HUES6 (cell line): ENCODE measurements around the gene DIP2C.

Experiments
- H3K27ac ChIP-seq: 2 replicates; pipeline ENCODE4 v1.7.0; 2013; ENCODE audit warnings: low read depth, mild to moderate bottlenecking, low read length, inconsistent platforms
- H3K27me3 ChIP-seq: 2 replicates; pipeline ENCODE4 v1.6.1; 2013; ENCODE audit warnings: low read length; ENCODE audit not compliant: control insufficient read depth, insufficient read depth
- H3K36me3 ChIP-seq: 2 replicates; pipeline ENCODE4 v1.6.1; 2013; ENCODE audit warnings: low read length; ENCODE audit not compliant: control insufficient read depth, insufficient read depth
- H3K4me1 ChIP-seq: 2 replicates; pipeline ENCODE4 v1.6.1; 2013; ENCODE audit warnings: low read length; ENCODE audit not compliant: control insufficient read depth, insufficient read depth
- H3K4me3 ChIP-seq: 2 replicates; pipeline ENCODE4 v1.5.1; 2013; ENCODE audit warnings: low read depth, low read length
- H3K9ac ChIP-seq: one replicate; pipeline ENCODE4 v1.6.1; 2013; ENCODE audit warnings: mild to moderate bottlenecking, low read length
- H3K9me3 ChIP-seq: 2 replicates; pipeline ENCODE4 v1.6.1; 2013; ENCODE audit warnings: low read depth, low read length; ENCODE audit not compliant: control insufficient read depth, insufficient read depth

Gene DIP2C

GRCh38 chr10:607545-608185 is 81.8 kb downstream of the DIP2C start:
- peaks cover 16% of the 10 kb centered on the region for H3K4me1 ChIP-seq
- H3K27me3 ChIP-seq, result no peaks in the 10 kb centered on the region
- no peak overlapping the region for H3K4me3 ChIP-seq
- H3K9ac ChIP-seq, result no peak overlapping the region
- H3K36me3 ChIP-seq, result no peaks in the 10 kb centered on the region
- no peaks in the 10 kb centered on the region for H3K9me3 ChIP-seq
- no peak overlapping the region for H3K27ac ChIP-seq

- H3K9ac ChIP-seq, result no peak overlapping the region
Observed at GRCh38 chr10:606762-607544, 82.5 kb downstream of the DIP2C start.

GRCh38 chr10:605632-606325 is 83.7 kb downstream of the DIP2C start:
- Histone ChIP-seq H3K9me3 (no peaks in the 10 kb centered on the region), H3K36me3 (no peaks in the 10 kb centered on the region), H3K27me3 (no peaks in the 10 kb centered on the region), H3K27ac (no peak overlapping the region), H3K4me3 (no peak overlapping the region), H3K9ac (no peak overlapping the region), H3K4me1 (peaks cover 7% of the 10 kb centered on the region; the same call in 1 of the 2 replicates)

More at GRCh38 chr10:606762-607544, 82.5 kb downstream of the DIP2C start:
- Histone ChIP-seq H3K27me3 (no peaks in the 10 kb centered on the region), H3K9me3 (no peaks in the 10 kb centered on the region), H3K27ac (no peak overlapping the region), H3K36me3 (no peaks in the 10 kb centered on the region), H3K4me1 (peaks cover 16% of the 10 kb centered on the region), H3K4me3 (no peak overlapping the region)

GRCh38 chr10:604716-605631 is 84.5 kb downstream of the DIP2C start:
- Histone ChIP-seq H3K36me3 (no peaks in the 10 kb centered on the region), H3K4me3 (no peak overlapping the region), H3K9me3 (no peaks in the 10 kb centered on the region), H3K27me3 (no peaks in the 10 kb centered on the region), H3K4me1 (peaks cover 6% of the 10 kb centered on the region; the same call in 1 of the 2 replicates), H3K27ac (no peak overlapping the region), H3K9ac (no peak overlapping the region)

- H3K27me3 ChIP-seq, result no peaks in the 10 kb centered on the region
- peaks cover 6% of the 10 kb centered on the region; the same call in 1 of the 2 replicates for H3K4me1 ChIP-seq
Observed at GRCh38 chr10:603745-604144, 85.7 kb downstream of the DIP2C start.

GRCh38 chr10:602391-603005 is 87.0 kb downstream of the DIP2C start:
- no peaks in the 10 kb centered on the region for H3K9me3 ChIP-seq
- no peak overlapping the region for H3K27ac ChIP-seq
- no peaks in the 10 kb centered on the region for H3K36me3 ChIP-seq
- H3K27me3 ChIP-seq, result no peaks in the 10 kb centered on the region
- peaks cover 15% of the 10 kb centered on the region; the same call in 1 of the 2 replicates for H3K4me1 ChIP-seq
- H3K4me3 ChIP-seq, result no peak overlapping the region
- no peak overlapping the region for H3K9ac ChIP-seq

More at GRCh38 chr10:603745-604144, 85.7 kb downstream of the DIP2C start:
- Histone ChIP-seq H3K4me3 (no peak overlapping the region), H3K36me3 (no peaks in the 10 kb centered on the region), H3K9ac (no peak overlapping the region), H3K27ac (no peak overlapping the region), H3K9me3 (no peaks in the 10 kb centered on the region)

- H3K9ac ChIP-seq, result no peak overlapping the region
- H3K4me3 ChIP-seq, result no peak overlapping the region
- H3K36me3 ChIP-seq, result no peaks in the 10 kb centered on the region
- H3K27me3 ChIP-seq, result no peaks in the 10 kb centered on the region
- H3K27ac ChIP-seq, result no peak overlapping the region
- no peaks in the 10 kb centered on the region for H3K9me3 ChIP-seq
- H3K4me1 ChIP-seq, result peaks cover 15% of the 10 kb centered on the region; the same call in 1 of the 2 replicates
Observed at GRCh38 chr10:601660-601963, 87.9 kb downstream of the DIP2C start.

- H3K27me3 ChIP-seq, result no peaks in the 10 kb centered on the region
- no peak overlapping the region for H3K9ac ChIP-seq
Observed at GRCh38 chr10:600876-601659, 88.4 kb downstream of the DIP2C start.

GRCh38 chr10:600234-600633 is 89.2 kb downstream of the DIP2C start:
- Histone ChIP-seq H3K27ac (no peak overlapping the region), H3K36me3 (no peaks in the 10 kb centered on the region), H3K4me3 (no peak overlapping the region), H3K4me1 (peaks cover 15% of the 10 kb centered on the region; the same call in 1 of the 2 replicates), H3K27me3 (no peaks in the 10 kb centered on the region), H3K9ac (no peak overlapping the region), H3K9me3 (no peaks in the 10 kb centered on the region)

More at GRCh38 chr10:600876-601659, 88.4 kb downstream of the DIP2C start:
- no peak overlapping the region for H3K4me3 ChIP-seq
- no peaks in the 10 kb centered on the region for H3K9me3 ChIP-seq
- peaks cover 15% of the 10 kb centered on the region; the same call in 1 of the 2 replicates for H3K4me1 ChIP-seq
- H3K27ac ChIP-seq, result no peak overlapping the region
- no peaks in the 10 kb centered on the region for H3K36me3 ChIP-seq
